ENCODE data around the gene IL20. TPM values are rescaled to one million over a fixed set of nuclear protein-coding genes. Genes with fewer than 3 reads are reported as not detected.

Gene IL20
- total RNA-seq, 4 donors from 2014 or later, result not detected

- no peaks in the 10 kb centered on the region for H3K4me1 ChIP-seq
- H3K27me3 ChIP-seq, result no peaks in the 10 kb centered on the region
- H3K27ac ChIP-seq, result no peak overlapping the region
- TF ChIP-seq CTCF (IDR thresholded peaks at IDR 0.05) (no peak), POLR2A (IDR thresholded peaks at IDR 0.05) (no peak)
- no peaks in the 10 kb centered on the region for H3K9me3 ChIP-seq
- no peak overlapping the region for H3K4me3 ChIP-seq
- DNase-seq, result no peak
- no peaks in the 10 kb centered on the region for H3K36me3 ChIP-seq
These were observed 6.3 kb upstream of the IL20 start for GRCh38 chr1:206859082-206859521.

DNA sequence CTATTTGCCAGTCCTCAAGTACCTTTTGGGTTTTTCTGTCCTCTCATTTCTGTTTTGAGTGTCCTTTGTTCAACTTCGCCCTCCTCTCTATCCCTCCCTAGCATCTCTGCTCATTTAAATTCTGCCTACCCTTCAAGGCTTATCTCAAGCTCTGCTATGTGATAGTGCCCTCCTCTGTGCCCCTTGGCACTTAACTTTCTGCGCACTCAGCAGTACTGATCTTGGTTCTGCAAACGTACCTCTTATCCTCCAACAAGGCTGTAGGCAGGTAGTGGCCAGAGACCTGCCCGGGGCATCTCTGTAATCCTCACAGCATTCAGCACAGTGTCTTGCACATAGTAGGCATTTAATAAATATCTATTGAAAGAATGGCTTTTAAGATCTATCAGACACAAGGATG lies 5.3 kb upstream of the IL20 start:
- DNase-seq, result no peak
- H3K4me1 ChIP-seq, result no peaks in the 10 kb centered on the region
- no peaks in the 10 kb centered on the region for H3K9me3 ChIP-seq
- H3K4me3 ChIP-seq, result no peak overlapping the region
- no peaks in the 10 kb centered on the region for H3K36me3 ChIP-seq
- TF ChIP-seq CTCF (IDR thresholded peaks at IDR 0.05), result no peak
- H3K27ac ChIP-seq, result no peak overlapping the region
- no peaks in the 10 kb centered on the region for H3K27me3 ChIP-seq

- no peaks in the 10 kb centered on the region for H3K27me3 ChIP-seq
- H3K4me1 ChIP-seq, result no peaks in the 10 kb centered on the region
- H3K27ac ChIP-seq, result no peak overlapping the region
- TF ChIP-seq CTCF (IDR thresholded peaks at IDR 0.05), result no peak
- TF ChIP-seq POLR2A (IDR thresholded peaks at IDR 0.05), result no peak
- no peaks in the 10 kb centered on the region for H3K36me3 ChIP-seq
- H3K9me3 ChIP-seq, result no peaks in the 10 kb centered on the region
- H3K4me3 ChIP-seq, result no peak overlapping the region
- no peak for DNase-seq
These were observed 2.2 kb upstream of the IL20 start for GRCh38 chr1:206863266-206863665.

DNA sequence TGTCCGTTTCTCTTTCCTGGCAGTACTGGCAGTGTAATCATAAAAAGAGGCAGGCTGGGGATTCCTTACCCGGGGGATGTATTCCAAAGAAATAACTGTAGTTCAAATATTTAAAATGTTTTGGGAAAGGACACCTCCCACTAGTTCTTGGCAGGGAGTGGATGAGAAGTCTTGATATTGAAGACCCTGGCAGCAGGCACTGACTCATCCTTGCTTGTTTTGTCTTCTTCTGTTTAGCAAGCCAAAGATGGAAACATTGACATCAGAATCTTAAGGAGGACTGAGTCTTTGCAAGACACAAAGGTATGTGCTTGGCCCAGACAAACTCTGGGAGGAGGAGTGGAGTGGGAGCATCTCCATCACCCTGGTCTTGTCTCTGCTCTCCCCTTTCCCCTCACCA lies 639 bp downstream of the IL20 start:
- no peak for DNase-seq
- no peak overlapping the region for H3K27ac ChIP-seq
- no peaks in the 10 kb centered on the region for H3K4me1 ChIP-seq
- H3K36me3 ChIP-seq, result no peaks in the 10 kb centered on the region
- H3K4me3 ChIP-seq, result no peak overlapping the region
- TF ChIP-seq POLR2A (IDR thresholded peaks at IDR 0.05) (no peak), CTCF (IDR thresholded peaks at IDR 0.05) (no peak)
- no peaks in the 10 kb centered on the region for H3K27me3 ChIP-seq
- no peaks in the 10 kb centered on the region for H3K9me3 ChIP-seq

DNA sequence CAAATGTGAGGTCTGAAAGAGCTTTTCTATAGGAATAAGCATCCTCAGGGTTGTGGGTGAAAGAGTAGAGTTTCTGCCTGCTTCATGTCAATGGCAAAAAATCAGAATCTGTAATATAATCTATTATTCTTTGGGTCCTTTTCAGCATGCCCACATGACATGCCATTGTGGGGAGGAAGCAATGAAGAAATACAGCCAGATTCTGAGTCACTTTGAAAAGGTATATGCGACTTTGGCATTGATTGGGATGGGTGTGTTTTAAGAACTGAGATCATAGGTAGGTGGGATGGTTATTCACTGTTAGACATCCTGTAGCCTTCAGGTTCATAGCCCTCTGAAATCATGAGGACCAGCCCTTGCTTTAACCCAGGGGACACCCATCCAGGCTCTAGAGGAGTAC lies 1.8 kb downstream of the IL20 start:
- Histone ChIP-seq H3K4me1 (no peaks in the 10 kb centered on the region), H3K27ac (no peak overlapping the region)
- DNase-seq, result no peak

More for the DNA sequence above, 1.8 kb downstream of the IL20 start:
- Histone ChIP-seq H3K4me3 (no peak overlapping the region), H3K36me3 (no peaks in the 10 kb centered on the region), H3K9me3 (no peaks in the 10 kb centered on the region), H3K27me3 (no peaks in the 10 kb centered on the region)
- TF ChIP-seq CTCF (IDR thresholded peaks at IDR 0.05), result no peak
- TF ChIP-seq POLR2A (IDR thresholded peaks at IDR 0.05), result no peak
